Activated T-helper 1 cell treated with anti-CD3 and anti-CD28 coated beads, Interleukin-2, amount 50 U/mL, for 16 hours (primary cell): ENCODE measurements around the gene TSPAN32.

Experiments used
- DNase-seq, 2 donors: peaks; one replicate each; pipeline ENCODE4 v3.0.0-alpha.2; 2020; ENCODE audit warnings: low read depth in 1 of 2, low spot score in 1 of 2

Gene TSPAN32

DNA sequence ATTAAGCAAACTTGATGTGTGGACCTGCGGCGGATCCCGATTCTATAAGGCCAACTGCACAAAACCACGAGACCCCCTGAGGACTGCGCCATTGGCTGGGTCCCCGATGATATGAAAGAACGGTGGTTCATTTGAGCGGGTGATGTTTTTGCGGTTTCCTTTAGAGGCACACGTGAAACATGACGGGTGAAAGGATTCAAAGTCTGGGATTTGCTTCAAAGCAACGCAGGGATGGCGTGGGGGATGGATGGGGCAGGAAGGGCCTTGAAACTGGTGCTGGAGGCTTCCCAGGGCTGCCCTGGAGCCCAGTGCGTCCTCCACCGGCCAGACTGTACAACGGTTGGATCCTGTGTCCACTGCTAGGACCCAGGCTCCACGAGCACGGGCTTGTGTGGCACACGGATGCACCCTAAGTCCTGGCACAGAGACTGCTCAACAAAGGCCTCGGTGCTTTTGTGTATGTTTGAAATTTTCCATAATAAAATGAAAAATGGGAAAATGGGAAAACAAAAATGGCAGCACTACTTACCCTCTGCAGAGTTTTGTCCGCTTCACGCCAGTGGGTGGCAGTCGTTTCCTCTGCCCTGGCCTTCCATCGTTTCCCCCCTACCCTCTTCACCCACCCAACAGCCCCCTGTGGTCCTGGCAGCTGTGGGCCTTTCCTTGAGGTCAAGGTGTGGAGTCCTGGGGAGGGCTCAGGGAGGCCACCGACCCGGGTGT, 35.1 kb upstream of the TSPAN32 start:
- no peak for DNase-seq

DNA sequence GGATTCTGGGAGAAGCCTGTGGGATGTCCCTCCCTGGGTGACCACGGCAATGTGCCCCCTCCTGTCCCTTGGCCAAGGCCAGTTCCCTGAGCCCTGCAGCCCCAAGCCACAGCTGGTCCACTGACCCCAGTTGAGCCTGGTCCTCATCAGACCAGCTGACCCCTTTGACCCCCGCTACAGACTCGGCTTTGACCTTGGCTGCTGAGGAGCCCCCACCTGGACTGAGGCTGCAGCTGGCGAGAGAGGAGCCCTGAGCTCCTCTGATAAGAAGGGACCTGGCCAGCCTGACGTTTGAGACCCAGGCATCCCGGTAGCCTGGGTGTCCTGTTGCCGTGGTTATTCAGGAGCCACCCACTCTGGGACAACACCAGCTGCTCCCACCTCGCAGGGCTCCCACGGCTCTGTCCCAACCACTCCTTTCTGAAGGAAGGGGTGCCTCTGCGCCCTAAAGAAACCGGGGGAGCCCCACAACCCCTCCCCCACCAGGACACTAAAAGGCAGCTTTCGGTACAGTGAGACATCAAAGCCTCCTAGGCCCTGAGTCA, 34.4 kb upstream of the TSPAN32 start:
- no peak for DNase-seq

DNA sequence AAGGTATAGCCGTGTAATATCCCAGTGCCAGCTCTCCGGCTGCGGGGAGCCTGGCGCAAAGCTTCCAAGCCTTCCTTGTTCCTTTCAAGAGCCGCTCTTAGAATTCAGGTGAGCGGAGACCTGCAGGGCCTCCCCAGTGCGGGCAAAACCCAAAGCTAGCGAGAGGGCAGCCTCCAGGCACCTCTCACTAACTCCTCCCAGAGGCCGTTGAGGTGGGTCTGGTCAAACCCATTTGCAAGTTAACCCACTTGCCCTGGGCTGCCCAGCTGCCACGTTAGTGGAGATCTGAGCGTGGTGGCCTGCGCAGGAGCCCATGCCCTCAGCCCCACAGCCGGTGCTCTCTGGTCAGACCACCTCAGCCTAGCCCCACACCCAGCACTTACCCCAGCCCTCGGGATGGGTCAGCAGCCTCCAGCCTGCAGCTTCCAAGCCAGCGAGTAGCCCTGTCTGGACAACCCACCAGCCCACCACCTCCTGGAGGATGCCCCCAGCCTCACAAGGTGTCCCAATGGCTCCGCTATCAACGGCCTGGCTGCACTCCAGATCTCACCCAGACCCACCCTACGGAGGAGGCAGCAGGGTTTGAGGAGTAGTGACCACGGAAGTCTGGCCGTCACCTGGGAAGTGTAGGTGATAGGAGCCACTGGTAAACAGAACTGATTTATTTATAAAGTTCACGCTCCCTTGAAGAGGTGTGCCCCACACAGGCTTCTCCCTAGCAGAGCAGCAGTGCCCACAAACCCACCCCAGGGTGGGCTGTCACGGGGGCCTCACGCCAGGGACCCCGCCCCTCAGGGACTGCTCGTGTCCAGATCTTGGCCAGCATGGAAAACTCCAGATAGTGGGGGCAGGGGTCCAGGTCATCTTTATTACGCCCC, 33.7 kb upstream of the TSPAN32 start:
- no peak for DNase-seq

DNA sequence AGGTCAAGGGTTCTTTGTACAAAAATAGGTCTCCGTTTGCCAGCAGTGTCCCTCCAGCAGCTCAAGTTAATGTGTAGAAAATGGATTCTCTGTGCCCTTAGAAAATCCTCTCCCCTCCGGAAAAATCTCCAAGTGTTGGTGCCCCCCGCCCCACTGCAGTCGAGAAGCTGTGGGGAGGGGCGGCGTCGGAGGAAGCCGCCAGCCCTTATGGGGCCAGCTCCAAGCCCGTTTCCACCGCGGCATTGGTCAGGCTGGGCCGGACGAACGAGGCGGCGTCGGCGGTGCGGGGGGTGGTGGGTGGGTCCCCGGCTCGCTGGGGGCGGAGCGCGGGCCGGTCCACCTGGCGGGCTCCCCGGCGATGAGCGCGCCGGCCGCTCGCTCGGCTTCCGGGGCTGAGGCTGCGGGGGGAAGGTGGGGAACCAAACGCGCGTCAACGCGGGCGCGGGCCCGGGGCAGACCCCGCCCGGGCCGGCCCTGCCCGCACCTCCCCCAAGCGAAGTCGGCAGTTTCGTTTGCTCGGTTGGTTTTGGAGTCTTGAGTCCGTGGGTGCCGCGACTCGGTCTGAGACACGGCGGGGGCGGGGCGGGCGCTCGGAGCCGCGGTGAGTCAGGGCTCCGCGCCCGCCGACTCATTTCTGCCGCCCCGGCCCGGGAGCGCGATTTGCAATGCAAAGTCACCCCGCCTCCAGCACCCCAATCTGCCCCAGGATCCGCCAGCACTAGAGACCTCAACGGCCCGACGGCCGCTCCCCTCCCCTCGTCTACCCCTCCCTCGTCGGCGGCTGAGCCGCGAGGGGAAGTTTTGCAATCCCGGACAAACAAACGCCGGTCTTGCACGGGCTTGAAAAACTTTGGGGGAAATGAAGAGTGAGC, 32.8 kb upstream of the TSPAN32 start:
- DNase-seq, result peak in 1 of 2 donors; percentile 69

DNA sequence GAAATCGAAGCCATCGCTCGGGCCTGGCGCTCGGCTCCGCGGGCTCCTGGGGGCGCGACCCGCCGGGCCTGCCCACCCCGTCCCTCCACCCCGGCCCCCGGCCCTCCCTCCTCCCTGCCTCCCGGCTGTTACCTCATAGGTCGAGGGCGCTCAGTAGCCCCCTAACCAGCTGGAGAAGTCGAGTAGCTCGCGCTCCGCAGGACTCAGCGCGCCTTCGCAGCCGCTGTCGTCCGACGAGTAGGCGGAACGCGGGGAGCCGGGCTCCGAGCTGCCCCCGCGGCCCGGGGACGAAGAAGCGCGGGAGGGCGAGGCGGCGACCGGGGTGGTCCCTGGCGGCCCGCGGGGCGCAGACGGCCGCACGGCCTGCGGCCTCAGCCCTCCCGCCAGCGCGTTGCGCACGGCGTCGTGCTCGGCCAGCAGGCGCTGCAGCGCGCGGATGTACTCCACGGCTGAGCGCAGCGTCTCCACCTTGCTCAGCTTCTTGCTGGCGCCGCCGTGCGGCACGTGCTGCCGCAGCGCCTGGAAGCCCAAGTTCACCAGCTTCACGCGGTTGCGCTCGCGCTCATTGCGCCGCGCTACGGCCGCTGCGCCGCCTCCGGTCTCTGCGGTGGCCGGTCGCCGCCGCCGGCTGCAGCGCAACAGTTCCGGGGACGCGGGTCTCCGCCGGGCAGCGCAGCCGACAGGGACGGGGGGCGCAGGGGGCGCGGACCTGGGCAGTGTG, 32.1 kb upstream of the TSPAN32 start:
- no peak for DNase-seq

DNA sequence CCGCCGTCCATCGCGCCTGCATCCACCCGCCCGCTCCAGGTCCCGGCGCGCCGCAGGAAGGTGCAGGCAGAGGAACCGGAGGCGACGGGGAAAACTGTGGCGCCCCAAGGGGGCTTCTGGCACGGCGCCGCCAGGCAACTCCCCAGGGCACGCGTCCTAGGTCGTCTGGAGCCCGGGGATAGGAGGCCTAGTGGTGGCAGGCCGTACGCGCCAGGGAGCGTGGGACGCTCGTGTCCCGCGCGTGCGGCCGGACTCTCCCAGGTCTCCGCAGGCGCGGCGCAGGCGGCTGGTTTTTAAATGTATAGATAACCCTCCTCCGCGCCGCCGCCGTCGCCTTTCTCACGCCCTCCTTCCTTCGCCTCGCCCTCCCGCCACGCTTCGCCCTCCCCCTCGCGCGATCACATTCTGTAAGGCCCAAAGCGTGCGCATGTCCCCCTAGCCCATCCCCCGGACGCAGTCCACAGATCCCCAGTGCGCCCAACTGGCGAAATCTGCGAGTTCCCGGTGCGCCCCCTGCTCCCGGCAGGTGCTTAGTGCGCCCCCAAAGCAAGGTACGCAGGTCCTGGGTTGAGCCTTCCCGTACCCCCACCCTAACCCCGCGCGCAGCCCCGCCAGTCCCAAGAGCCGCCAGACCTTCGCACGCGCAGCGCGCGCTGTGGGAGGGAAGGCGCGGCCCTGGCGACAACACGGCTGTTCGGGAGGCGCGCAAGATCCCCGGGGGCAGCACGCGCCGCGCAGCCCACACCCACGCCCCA, 31.3 kb upstream of the TSPAN32 start, which contains the start of gene ASCL2:
Gene ASCL2, minus strand, starts transcription at position 267 of the 755 bp plus-strand sequence. Its CDS starts 256 bp downstream, at position 11.
- DNase-seq, result no peak

DNA sequence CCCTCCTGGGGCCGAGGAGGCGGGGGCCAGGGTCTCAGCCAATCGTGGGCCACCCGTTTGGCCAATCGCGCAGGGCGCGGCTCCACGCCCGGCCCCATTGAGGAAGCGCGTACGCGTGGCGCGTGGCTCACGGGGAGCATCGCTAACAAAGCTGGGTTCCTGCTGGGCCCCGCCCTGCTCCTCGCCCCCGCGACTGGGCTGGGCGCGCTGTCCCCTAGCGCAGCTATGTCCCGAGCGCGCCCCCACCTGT, 30.8 kb upstream of the TSPAN32 start:
- peak in 1 of 2 donors; percentile 25 for DNase-seq

DNA sequence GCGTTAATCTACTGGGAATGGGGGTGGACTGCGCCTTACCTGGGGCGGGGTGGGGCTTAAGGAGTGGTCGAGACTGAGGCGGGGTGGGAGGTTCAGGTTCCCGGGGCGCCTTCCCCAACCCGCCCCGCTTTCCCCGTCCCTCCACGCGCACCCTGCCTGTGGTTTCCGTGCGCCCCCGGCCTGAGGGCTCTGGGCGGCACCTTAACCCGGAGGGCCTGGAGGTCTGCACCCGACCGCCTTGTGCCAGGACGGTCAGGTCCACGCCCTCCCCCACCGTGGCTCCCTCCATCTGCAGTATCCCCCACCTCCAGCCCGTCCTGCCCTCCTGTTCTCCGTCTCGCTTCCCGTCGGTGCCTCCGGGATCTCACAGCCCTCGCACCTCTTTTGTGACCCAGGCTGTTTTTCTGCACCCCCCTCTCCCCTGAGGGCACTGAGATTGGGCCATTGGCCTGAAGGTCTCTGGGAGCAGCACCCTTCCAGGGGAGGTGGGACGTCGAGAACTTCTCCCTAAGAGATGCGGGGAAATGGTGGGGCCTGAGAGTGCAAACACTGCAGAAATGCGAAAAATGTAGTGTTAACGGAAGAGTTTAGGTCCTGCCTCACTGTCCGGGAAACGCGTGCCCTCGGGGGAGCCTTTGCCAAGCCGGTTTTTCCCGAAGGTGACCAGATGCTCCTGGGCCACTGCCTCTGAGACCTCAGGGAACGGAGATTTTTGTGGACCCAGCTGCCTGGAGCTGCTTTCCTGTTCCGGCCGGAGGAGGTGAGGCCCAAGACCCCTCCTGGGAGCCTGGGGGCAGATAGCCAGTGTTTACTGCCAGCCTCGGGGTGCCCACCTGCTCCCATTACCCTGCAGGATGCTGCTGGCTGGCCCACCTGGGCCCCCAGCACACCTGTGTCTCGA, 30.2 kb upstream of the TSPAN32 start:
- DNase-seq, result no peak

DNA sequence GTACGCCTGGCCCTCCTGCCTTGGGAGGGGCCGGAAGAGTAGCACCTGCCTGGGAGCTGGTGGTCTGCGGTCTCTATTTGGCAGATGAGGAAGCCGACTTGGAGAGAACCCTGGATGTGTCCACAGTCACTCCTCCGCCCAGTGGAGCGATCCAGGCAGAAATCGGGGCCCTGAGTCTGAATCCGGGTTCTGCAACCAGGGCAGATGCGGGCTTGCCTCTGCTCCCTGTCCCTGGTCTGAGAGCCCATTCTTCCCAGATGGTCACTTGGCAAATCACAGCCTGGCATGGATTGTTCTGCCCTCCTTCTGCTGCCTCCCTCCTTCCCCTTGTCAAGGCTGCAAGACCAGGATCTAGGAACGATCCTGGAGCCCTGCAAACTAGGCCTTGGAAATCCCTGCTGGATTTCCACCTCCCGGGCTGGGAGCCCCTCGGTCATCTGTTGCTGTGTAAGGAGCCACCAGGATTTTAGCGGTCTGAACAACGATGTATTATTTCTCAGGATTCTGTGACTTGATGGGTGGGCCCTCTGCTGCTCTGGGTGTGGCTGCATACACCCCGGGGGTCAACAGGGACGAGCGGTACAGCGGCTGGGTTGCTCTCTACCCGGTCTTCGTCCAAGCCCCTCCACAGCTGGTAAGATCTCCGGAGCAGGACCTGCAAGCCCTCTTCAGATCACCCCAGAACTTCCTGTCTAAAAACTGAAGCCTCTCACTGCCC, 29.4 kb upstream of the TSPAN32 start:
- no peak for DNase-seq

DNA sequence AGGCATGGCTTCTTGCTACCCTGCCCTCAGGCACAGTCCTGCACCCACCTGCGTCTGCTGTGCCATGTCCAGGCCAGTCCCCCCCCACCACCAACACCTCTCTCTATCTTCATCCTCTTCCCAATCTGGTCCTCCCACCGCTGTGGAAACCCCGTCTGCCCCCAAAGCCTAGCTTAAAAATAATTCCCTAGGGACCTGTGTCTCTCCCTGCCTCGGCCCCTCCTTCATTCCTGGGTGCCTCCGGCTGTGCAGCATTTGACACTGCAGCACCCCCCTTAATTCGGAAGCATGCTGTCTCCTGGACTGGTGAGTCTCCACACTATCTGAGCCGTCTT, 28.9 kb upstream of the TSPAN32 start:
- no peak for DNase-seq

DNA sequence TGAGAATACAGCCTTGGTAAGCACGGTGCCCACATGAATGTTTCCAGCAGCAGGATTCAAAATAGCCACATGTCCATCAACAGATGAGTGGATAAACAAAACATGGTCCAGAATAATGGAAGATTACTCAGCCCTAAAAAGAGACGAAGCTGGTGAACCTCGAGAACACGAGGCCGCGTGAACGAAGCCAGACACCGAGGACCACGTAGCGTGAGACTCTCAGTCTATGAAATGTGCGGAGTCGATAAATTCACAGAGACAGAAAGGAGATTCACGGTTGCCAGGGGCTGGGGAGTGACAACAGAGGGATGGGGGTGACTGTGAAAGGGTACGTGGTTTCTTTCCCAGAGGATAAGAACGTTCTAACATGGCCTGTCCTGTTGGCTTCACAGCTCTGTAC, 28.5 kb upstream of the TSPAN32 start:
- DNase-seq, result no peak

DNA sequence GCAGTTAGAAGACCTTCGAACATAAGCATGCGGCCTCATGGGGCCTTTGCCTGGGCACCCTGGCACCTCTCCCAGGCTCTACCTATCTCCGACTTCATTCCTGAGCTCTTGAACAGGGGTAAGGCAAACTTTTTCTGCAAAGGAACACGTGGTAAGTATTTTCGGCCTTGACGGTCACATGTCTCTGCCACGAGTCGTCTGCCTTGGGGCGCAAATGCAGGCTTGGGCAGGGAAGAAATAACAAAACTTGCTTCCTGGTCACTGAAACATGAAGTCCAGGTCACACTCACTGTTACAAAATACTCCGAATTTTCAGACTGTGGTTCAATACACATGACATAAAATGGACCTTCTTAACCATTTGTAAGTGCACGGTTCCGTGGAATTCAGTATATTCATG, 28.0 kb upstream of the TSPAN32 start:
- no peak for DNase-seq

DNA sequence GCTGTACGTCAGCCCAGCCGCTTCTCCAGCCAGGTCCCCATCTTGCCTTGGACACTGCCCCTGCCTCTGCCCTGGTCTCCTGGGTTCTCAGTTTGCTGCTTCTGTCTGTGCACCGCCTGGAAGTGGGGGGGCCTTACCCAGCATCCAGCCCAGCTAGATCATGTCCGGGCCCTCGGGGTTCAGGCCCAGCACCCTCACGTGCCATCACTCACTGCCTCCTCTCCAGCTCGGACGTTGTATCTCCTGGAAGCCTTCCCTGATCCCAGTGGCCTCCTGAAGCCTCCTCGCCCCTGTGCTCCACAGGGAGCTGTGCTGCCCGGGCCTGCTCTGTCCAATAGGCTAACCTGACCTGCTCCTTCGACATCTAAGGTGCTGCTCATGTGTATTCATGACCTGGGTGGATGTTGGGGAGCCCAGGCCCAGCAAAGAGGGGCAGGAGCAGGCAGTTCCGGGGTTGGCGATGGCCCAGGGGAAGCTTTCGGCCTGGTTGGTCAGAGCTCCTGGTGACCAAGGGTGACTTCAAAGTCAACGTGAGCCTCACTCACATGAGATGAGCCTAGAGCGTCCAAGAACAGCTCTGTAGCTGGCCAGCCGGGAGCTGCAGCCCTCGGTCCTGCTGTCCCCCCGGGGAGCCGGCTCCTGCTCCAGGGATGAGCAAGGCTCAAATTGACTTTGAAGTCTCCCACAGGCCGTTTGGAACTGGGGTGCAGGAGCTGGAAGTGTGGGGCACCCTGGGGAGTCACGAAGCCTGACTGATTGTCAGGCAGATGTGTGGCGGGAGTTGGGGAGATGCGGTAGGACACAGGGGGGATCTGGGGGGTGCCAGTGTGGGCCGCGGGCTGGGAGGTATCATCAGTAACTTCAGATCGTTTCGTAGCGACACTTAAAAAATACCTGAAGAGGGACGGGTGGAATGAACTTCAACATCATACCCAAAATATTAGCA, 26.2 kb upstream of the TSPAN32 start:
- DNase-seq, result no peak

DNA sequence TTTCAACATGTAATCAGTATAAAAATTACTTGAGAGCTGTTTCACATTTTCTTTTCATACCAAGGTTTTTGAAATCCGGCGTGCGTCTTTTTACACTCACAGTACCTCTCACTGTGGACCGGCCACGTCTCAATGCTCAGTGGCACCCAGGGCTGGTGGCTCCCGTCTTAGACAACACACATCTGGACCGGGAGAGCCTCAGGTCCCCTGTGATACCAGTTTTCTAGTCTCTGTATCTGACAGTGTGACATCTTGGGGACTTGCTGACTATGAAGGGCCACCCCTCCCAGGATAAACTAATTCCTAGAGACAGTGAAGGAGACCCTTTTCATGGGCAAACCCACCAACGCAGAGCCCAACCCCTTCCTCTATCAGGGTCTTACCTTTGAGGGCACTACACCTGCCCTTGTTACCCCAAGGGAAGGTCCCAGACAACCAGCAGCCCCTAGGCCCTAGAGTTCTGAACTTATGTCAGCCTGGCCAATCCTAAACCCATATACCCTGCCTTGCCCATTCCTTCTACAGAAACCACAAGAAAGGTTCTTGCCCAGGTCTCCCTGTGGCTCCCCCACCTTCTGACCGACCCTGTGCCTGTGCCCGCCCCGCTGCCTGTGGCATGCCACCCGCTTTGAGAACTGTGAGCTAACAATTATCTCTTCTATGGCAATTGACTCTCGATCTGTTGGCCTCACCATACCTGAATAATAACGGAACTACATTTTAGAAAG, 25.4 kb upstream of the TSPAN32 start:
- DNase-seq, result no peak

DNA sequence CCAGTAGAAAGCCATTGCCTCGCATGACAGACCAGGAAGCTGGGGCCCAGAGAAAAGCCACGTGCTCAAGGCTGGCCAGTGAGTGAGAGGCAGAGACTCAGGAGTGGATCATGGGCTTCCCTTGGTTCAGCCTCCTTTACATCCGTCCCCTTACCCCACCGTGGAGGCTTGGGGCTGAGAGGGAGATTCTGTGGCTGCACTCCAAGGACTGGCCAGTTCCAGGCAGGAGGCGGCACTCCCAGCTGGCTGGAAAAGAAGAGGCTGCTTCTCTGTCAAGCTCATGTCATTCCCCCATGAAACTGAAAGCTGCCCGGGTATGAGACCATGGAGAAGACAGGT, 24.8 kb upstream of the TSPAN32 start:
- no peak for DNase-seq

DNA sequence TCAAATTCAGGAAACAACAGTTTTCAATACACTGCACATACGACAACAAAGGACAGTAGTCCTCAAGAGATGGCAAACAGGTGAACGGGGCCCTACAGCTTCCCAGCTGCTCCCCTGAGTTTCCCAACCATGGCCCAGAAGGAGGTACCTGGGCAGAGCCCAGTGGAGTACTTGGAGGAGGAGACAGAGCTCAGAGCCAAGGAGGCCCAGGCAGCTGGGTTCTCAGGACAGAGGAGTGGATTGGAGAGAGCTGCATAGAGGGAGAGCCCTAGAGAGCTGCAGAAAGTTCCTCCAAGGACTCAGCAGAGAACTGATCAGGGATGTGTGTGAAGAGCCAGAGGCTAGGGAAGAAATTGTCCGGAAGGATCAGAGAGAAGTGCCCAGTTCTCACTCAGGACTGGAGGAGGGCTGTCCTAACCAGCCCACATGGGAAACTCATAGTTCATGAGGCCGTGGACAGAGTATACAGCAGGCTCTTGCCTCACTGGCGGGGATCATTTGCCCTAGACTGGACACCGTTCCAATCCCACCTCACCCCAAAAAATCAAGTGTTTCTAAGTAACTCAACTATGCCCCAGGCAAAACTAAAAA, 23.8 kb upstream of the TSPAN32 start:
- no peak for DNase-seq
